GM21825 (cell line): Measurements from ENCODE around the gene DOCK4.

Source experiments
- ATAC-seq: cut with Tn5 transposase; IDR thresholded peaks from one replicate; pipeline ENCODE4 v1.9.1; 2021; ENCODE audit warnings: mild to moderate bottlenecking, moderate library complexity; ENCODE audit not compliant: unreplicated experiment

The DOCK4 gene

DNA sequence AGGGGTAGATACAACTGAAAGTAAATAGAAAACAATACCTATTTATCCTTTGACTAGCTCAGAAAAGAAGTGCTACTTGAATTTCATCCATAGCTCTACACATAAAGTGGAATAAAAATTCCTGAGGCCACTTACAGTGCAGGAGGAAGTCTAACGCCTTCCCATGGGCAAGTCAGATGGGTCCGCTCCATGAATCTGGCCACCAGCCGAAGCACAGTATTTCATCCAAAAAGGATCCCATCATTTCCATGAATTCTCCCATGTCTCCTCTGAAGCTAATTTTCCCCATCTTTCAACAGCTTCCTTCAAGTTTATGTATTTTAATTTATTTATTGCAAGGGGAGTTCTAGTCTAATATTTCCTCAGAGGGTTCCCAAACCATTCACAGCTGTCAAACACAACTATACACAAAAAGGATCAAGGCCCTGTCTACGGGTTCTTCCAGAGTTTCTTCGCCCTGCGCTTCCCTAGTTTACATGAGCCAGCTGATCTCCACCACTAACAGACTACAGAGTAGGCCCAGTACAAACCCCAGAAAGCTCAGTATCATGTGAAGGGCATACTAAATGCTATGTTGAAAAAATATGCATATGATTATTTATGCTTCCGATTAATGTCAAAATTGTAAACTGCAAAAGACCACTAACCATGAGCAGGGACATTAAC is 184.7 kb downstream of the DOCK4 start:
- no peak for ATAC-seq

- ATAC-seq, result no peak
These were observed 185.4 kb downstream of the DOCK4 start for GRCh38 chr7:112020800-112021199.

DNA sequence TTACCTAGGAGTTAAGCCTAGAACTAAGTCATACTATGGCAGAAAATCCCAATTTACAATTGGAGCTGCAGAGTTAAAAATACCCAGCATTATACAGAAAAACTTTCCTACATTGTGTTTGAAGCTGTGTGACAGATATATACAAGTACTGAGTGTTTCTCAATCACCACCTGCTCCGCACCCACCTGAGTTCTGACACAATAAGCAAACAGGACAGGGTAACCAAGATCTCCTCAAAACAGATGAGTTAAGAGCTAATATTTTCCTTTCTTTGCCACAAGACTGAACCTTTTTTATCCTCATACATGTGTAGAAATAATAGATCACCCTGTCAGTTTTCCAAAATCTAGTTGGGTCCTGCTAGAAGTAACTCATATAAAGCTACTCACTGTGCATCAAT is 186.3 kb downstream of the DOCK4 start:
- no peak for ATAC-seq

DNA sequence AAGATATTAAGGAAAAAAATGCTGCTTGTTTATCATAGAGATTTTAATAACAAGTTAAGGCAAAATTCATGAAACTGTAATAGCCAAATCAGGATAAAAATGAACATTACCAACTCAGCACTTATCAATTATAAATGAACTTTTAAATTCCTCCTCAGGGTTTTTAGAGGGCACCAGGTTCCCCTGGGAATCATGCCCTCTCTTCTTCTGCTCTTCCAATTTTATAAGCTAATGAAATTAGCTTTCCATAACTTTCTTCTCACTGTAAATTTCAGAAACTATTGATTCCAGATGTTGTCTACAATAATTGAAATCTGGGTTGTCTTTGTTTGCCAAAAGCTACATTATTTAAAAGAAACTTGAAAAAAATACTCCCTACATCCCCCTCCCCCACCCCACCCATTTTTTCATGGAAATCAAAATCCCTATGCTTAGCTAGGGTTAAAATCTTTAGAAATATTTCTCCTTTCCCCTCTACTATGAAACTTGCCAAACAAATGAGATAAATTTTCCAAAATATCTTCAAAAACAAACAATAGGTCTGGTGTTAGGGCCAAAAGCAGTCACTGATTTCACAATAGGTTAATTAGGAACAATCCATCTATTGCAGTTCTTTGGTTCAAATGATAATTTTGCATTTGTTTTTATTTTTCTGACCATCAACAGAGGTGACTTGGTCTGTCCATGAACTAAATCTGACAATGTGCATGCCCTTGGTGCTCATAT is 187.7 kb downstream of the DOCK4 start:
- ATAC-seq, result no peak

DNA sequence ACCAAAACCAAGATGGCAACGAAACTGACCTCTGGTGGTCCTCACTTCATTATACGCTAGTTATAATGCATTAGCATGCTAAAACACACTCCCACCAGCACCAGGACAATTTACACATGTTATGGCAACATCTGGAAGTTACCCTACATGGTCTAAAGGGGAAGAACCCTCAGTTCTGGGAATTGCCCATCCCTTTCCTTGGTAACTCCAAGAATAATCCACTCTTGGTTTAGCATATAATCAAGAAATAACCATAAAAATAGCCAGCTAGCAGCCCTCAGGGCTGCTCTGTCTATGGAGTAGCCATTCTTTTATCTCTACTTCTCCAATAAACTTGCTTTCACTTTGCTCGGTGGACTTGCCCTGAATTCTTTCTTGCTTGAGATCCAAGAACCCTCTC is 191.1 kb downstream of the DOCK4 start:
- ATAC-seq, result no peak

- ATAC-seq, result no peak
These were observed 191.9 kb downstream of the DOCK4 start for GRCh38 chr7:112014347-112014746.

GRCh38 chr7:112013274-112013673 is 192.9 kb downstream of the DOCK4 start:
- no peak for ATAC-seq

DNA sequence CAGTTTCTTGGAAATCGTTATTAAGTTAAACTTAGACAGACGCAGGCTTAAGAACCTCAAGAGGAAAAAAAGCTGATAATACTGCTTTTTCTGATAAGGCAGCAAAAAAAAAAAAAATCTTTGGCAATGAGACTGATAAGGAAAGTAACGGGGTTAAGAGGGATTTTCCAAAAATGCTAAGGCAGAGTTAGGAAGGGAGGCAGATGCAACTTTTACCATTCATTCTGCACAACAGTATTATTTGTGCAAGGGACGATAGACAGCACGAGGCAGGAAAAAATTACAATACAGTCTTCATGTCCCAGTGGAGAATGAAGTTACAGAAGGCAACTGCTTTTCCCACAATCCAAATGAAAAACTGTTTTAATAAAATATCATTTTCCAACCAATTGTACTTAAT is 194.0 kb downstream of the DOCK4 start:
- ATAC-seq, result no peak

DNA sequence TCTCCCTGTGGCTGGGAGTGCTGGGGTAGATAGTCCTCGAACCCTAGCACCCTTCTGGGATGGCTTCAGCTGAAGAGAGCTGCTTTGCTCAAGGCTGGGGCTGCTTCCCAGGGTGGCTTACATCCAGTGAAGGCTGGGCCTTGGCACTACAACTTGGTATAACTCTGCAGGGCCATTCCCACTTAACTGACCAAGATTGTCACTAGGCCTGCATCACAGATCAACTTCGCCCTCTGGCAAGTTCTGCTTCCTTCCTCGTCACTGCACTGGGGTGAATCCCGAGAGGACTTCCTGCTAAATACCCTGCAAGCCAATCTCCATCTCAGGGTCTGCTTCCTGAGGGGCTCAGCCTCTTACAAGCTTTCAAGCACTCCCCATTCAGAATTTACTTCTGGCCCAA is 195.2 kb downstream of the DOCK4 start:
- no peak for ATAC-seq

- ATAC-seq, result no peak
These were observed 196.1 kb downstream of the DOCK4 start for GRCh38 chr7:112010109-112010508.

GRCh38 chr7:112009081-112009480 is 197.1 kb downstream of the DOCK4 start:
- no peak for ATAC-seq

- ATAC-seq, result no peak
These were observed 199.0 kb downstream of the DOCK4 start for GRCh38 chr7:112007185-112007584.

- ATAC-seq, result no peak
These were observed 200.1 kb downstream of the DOCK4 start for GRCh38 chr7:112006071-112006470.

- no peak for ATAC-seq
These were observed 200.9 kb downstream of the DOCK4 start for GRCh38 chr7:112005205-112005775.

GRCh38 chr7:112001091-112001826 is 204.9 kb downstream of the DOCK4 start:
- no peak for ATAC-seq

DNA sequence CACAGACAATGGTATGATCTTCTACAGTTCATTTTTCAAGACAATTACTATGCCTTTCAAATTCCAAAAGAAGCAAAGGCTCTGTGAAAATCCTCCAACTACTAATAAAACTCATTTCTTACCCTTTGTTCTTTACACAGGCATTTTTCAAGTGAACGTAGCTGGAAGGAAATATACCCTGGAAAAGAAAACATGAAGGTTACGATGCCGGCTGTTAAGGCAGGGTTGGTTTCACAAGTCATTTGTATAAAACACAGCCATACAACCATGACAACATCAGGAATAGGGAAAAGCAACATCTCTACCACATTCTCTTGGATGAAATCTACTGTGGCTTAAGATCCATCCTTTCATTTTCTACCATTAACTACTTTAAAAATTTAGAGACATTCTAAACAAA is 207.9 kb downstream of the DOCK4 start:
- ATAC-seq, result no peak

GRCh38 chr7:111997546-111997945 is 208.7 kb downstream of the DOCK4 start:
- no peak for ATAC-seq

DNA sequence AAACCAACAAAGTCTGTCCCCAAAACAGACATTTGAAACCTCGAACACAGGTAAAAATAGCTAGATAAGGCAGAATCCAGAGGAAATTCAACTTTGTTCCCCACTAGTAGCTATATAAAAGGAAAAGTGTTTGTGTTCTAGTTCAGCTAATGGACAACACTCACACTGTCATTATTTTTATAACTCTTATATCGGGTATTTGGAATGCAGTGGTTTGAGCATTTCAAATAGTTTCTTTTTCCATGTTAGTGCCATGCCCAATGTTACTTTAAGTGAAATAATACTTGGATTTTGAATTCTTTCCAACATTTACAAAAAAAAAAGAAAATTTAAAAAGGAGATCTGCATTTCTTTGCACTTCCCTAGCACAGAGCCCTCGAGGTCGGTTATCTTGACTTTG is 213.6 kb downstream of the DOCK4 start:
- no peak for ATAC-seq

GRCh38 chr7:111990643-111991042 is 215.6 kb downstream of the DOCK4 start:
- no peak for ATAC-seq

GRCh38 chr7:111987886-111988285 is 218.3 kb downstream of the DOCK4 start:
- no peak for ATAC-seq

DNA sequence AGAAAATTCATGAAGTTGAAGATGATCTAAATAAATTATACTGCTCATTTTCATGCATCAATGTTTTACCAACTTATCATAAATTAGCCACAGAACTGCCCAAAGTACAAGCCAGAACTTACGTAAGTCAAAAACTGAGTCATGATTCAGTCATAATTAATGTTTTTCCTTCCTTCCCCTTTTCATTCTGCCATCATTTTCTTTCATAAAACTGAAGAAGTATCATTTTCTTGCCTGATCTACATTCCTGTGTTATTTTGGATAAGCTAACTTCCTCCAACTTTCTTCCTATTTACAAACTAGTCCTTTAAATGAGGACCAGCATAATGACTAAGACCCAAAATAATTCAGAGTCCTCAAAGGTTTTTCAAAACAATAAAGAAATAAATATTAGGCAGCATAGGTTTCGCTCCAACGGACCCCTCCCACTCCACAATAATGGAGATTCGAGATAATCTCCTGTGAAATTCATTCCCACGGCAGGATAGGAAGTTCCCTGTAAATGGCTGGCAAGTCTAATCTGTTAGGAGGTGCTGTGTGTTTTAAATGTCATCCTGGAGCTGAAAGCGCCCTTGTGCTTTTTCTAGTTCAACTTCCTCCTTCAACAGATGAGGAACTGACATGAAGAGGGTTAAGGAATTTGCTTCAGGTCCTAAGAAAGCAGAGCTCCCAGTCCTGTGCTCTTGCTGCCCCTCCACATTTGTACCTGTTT is 218.9 kb downstream of the DOCK4 start:
- ATAC-seq, result no peak
